M059J (cell line): ENCODE data around the gene IGSF6. TPM values are rescaled to one million over a fixed set of nuclear protein-coding genes. Genes with fewer than 3 reads are reported as not detected.

Experiments
- DNase-seq: peaks from one replicate; pipeline ENCODE4 v3.0.0-alpha.2; 2012; ENCODE audit warnings: low read depth
- total RNA-seq: library from RNA; depleted of rRNA; stranded (reverse); fragments of >200 nt; shearing (Covaris generic); gene quantifications from 2 replicates; pipeline ENCODE4 v1.2.3, GENCODE V29; 2014; rRNA removed

Gene IGSF6
- total RNA-seq, 1 experiment from 2014 or later, result not detected

GRCh38 chr16:21602785-21603184, 49.6 kb downstream of the IGSF6 start:
- no peak for DNase-seq

GRCh38 chr16:21600031-21600773, 52.2 kb downstream of the IGSF6 start:
- peak; percentile 55 for DNase-seq

GRCh38 chr16:21599122-21600030, 53.0 kb downstream of the IGSF6 start, which contains the start of gene METTL9:
METTL9 (plus strand) TSS chr16:21599577; CDS start chr16:21599734, 157 bp downstream.
- DNase-seq, result peak; percentile 92

GRCh38 chr16:21598701-21599121, 53.7 kb downstream of the IGSF6 start:
- DNase-seq, result no peak

GRCh38 chr16:21598206-21598605, 54.2 kb downstream of the IGSF6 start:
- no peak for DNase-seq

GRCh38 chr16:21597561-21598030, 54.8 kb downstream of the IGSF6 start:
- no peak for DNase-seq

GRCh38 chr16:21593530-21594289, 58.7 kb downstream of the IGSF6 start:
- DNase-seq, result peak; percentile 11

- DNase-seq, result peak; percentile 13
Measured at GRCh38 chr16:21592191-21592590, 60.2 kb downstream of the IGSF6 start.

GRCh38 chr16:21590796-21591195, 61.6 kb downstream of the IGSF6 start:
- no peak for DNase-seq

GRCh38 chr16:21590287-21590686, 62.1 kb downstream of the IGSF6 start:
- DNase-seq, result peak; percentile 20

GRCh38 chr16:21589551-21589950, 62.9 kb downstream of the IGSF6 start:
- no peak for DNase-seq

Other genes starting within 250 kb of the IGSF6 start
- gene METTL9, start 53.0 kb downstream of the IGSF6 start, total RNA-seq, result 194 and 212 TPM in 2 replicates
- gene OTOA, start 11.4 kb upstream of the IGSF6 start, total RNA-seq, result not detected in 2 replicates
- 1.9 and 6.8 TPM in 2 replicates for gene NPIPB4, start 205.1 kb upstream of the IGSF6 start, total RNA-seq